Melanocyte of skin (primary cell): ENCODE measurements around the gene NAA15. TPM values are rescaled to one million over a fixed set of nuclear protein-coding genes. Genes with fewer than 3 reads are reported as not detected.

Source experiments
- small RNA-seq, 2 donors: library from RNA; depleted of rRNA; stranded (forward); fragments of <200 nt; gene quantifications; one replicate each; pipeline ENCODE3, GENCODE V24; 2012
- total RNA-seq, 2 donors: library from RNA; depleted of rRNA; stranded (reverse); fragments of >200 nt; gene quantifications; 2 replicates each; pipeline ENCODE4 v1.2.3, GENCODE V29; 2012

NAA15 gene
- 10 to 100 TPM; 28.9 to 50.6 TPM for total RNA-seq

DNA sequence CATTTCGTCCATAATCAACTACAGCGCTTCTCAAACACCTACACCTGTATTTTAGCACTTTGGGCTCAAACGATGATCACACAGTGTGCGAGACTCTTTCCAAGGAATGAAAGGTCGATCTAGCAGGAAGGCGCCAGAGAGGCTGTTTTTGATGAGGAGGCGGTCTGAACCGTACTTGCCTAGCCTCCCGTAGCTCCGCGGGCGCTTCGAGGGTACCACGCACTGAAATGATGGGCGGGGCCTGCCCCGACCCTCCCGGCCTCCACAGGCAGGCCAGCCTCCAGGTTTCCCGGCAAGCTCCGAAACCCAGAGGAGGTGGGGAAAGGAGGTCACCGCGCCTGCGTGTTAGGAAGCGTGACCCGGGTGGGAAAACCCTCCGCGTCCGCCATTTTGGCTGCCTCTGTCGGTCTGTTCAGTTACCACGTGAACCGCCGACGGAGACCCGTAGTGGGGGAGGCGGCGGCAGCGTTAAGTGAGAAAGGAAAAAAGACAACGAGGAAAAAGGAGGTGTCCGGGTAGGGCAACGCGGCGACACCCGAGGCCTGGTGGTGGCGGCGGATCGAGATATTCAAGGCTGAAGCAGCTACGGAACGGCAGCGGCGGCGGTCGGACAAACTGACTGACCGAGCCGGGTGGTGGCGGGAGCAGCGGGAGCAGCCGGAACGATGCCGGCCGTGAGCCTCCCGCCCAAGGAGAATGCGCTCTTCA, at the start of gene NAA15:
TSS of gene NAA15 (plus strand) at position 393 of the 708 bp plus-strand sequence. CDS start at position 666, 273 bp downstream.

DNA sequence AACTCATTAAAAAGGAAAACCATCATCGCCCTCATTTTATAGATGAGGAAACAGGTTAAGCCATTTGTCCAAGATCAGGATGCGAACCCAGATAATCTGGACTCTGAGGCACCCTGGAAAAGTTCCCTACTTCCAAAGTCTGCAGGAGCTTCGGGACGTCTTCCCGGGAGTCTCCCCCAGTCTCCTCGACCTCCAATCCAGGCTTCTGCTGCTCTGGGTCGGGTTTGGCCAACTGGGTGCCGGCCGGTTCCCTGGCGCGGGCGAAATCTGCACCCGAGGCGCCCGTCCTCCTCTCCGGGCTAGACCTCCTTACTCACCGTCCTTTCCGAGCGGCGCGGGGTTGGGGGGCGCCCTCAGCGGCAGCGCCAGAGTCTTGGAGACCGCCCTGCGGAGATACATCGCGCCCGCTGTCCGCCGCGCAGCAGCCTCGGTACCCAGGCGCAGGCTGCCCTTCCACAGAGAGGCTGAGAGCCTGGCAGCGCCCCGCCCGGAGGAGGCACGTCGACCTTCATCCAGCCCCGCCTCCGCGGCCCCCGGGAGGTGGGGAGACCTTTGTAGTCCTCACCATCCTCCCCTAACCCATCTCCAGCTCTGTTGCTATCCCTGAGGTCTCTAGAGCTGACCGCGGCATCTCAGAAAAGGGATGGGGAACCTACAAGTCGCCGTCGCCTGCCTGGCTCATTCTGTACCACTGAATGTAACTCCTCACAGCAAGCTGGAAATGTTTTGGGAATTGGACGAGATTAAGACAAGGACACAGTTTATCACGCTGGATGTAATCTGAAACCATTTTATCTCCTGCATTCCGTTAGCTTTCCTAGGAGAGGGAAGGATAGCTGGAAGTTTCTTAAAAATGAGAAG, 21.3 kb upstream of the NAA15 start, which contains the start of gene MGARP:
TSS of gene MGARP (minus strand) at position 466 of the 861 bp plus-strand sequence. CDS start at position 399, 67 bp downstream.

DNA sequence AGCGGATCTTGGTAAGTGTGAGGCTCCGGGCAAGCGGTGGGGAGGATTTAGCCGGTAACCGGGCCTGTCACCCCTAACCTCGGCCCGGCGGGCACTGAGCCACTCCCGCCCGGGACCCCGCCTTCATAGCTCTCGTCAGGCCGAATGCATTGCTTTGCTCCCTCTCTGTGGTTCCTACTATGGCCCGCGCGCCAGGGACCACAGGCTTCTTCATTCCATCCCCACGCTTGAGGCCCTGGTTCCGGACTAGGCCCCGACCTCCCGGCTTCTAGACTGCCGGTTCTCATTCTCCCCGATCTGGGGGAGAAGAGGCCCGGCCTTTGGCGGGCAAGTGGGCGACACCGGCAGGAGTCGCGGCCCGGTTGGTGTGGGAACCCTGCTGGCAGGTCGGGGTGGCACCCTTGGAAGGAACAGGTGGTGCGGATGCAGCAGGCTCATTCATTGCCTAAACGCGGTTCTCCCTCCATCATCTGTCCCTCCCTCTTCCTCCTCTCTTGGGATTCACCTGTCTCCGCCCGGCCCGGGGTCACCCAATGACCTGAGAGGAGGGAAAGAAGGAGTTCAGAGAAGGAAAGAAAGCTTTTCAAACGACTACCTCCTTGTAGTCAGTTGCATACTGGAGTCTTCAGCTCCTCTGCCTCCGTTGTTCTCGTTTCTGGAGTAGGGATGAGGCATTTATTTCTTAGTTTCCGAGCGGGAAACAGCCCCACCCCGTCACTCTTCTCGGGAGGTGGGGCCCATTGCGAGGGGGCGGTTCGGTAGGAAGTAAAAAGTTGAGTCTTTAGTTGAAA, 711 bp downstream of the NAA15 start, which contains the start of gene NDUFC1:
TSS of gene NDUFC1 (minus strand) at position 657 of the 791 bp plus-strand sequence. CDS start 6,679 bp downstream, outside the sequence.

DNA sequence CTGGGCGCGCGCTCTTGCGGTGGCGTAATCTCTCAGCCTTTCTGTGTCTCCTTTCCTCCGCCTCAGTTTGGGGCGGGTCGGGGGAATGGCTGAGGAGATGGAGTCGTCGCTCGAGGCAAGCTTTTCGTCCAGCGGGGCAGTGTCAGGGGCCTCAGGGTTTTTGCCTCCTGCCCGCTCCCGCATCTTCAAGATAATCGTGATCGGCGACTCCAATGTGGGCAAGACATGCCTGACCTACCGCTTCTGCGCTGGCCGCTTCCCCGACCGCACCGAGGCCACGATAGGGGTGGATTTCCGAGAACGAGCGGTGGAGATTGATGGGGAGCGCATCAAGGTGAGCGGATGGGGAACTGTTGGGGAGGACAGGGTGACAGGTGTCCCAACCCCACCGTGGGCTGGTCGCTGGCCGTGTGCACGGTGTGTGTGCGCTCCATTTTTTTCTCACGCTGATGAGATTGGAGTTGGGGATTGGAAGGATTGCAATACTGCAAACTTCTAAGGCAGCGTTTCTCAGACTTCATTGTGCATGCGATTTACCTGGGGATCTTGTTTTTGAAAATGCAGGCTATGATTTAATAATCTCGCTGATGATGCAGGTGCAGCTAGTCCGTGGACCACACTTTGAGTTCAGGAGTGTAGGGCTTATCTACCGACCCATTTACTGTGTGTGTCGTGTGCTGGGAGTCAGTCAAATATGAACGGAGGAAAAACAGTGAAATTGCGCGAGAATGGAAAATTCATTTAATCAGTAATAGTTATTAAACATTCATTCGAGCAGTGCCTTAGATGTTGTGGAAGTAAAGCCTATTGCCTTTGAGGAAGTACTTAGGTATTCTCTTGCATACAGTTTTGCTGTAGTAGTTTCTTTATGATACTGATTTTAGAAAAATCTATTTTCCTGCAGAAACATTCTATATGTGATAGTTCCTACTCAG, 153.1 kb downstream of the NAA15 start, which contains the start of gene RAB33B:
TSS of gene RAB33B (plus strand) at position 11 of the 935 bp plus-strand sequence. CDS start at position 86, 75 bp downstream.

Small RNA genes within 50 kb of the gene (small RNA-seq; reads per million reads assigned to genes)
- 0 reads per million in 2 donors for gene RF01225
- gene RNU6-1074P: 0 reads per million in 2 donors
- gene RNU6-1214P: 0 reads per million in 2 donors

Other genes with a start within 250 kb of the NAA15 start
- 10 to 100 TPM; 23.1 to 28.0 TPM for gene ELF2, start 124.3 kb upstream of the NAA15 start, total RNA-seq
- gene MGARP, start 21.3 kb upstream of the NAA15 start, total RNA-seq: under 1 TPM; under 0.01 to 0.67 TPM
- gene NDUFC1, start 972 bp downstream of the NAA15 start, total RNA-seq: 10 to 100 TPM; 38.2 to 48.0 TPM
- 1 to 10 TPM; 4.7 to 5.2 TPM for gene RAB33B, start 152.6 kb downstream of the NAA15 start, total RNA-seq